A673 (cell line): Measurements from ENCODE around the gene CACNA2D4.

Experiments
- EZH2 ChIP-seq: fragments of 200-600 bp; sonication (generic); IDR thresholded peaks from 2 replicates; pipeline ENCODE4 v1.6.1; 2017; ENCODE audit warnings: borderline replicate concordance, low read depth, mild to moderate bottlenecking, mixed read lengths, antibody characterized with exemption, low read length; ENCODE audit not compliant: poor library complexity, severe bottlenecking
- TF ChIP-seq, protein P1 (sequence below): fragments of 300-800, 200-600 bp; sonication (generic); conservative IDR thresholded peaks from 2 replicates; pipeline ENCODE4 v1.5.1; 2017; ENCODE audit warnings: low read depth, mild to moderate bottlenecking, antibody characterized with exemption, low read length, moderate library complexity, mixed read lengths

DNA sequence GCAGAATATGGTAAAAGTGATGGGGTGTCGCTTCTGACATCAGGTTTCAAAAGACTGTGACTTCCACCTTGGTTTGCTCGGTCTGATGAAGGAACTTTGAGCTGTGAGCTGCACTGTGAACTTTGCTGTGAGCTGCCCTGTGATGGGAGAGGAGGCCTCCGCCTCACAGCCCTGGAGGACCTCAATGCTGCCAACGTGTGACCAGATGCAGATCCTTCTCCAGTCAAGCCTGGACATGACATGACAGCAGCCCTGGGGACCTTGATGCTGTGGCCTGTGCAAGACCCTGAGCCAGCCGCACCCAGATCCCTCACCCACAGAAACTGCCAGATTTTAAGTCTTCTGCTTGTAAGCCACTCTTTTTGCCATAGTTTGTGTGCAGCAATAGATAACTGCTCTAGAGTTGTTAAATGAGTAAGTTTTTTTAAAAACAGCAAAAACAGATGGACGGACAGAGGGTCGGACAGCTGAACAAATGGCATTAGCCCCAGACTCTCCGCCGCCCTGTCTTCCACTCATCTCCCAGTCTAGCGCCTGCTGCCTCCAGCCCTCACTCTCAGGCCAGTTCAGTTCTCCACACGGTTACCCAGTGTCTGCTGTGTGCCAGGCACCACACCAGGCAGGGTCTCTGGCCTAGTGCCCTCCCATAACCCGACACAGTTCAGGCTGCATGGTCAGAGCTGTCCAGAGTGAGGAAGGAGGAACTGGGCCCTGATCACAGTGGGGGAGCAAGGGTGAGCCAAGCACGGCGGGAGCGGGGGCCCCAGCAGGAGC, 111.2 kb downstream of the CACNA2D4 start:
- TF ChIP-seq, protein P1, sequence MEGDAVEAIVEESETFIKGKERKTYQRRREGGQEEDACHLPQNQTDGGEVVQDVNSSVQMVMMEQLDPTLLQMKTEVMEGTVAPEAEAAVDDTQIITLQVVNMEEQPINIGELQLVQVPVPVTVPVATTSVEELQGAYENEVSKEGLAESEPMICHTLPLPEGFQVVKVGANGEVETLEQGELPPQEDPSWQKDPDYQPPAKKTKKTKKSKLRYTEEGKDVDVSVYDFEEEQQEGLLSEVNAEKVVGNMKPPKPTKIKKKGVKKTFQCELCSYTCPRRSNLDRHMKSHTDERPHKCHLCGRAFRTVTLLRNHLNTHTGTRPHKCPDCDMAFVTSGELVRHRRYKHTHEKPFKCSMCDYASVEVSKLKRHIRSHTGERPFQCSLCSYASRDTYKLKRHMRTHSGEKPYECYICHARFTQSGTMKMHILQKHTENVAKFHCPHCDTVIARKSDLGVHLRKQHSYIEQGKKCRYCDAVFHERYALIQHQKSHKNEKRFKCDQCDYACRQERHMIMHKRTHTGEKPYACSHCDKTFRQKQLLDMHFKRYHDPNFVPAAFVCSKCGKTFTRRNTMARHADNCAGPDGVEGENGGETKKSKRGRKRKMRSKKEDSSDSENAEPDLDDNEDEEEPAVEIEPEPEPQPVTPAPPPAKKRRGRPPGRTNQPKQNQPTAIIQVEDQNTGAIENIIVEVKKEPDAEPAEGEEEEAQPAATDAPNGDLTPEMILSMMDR: no peak
- TF ChIP-seq EZH2: no peak
